CD14-positive monocyte (primary cell): ENCODE measurements around the gene BARHL1. TPM values are rescaled to one million over a fixed set of nuclear protein-coding genes. Genes with fewer than 3 reads are reported as not detected.

Experiments
- DNase-seq, 3 donors: peaks; one replicate each; pipeline ENCODE4 v3.0.0-alpha.2; 2011 to 2022
- H2AFZ ChIP-seq: 2 replicates; pipeline ENCODE4 v1.6.0; 2012; ENCODE audit warnings: mild to moderate bottlenecking, low read depth, low read length, inconsistent platforms; ENCODE audit not compliant: insufficient read depth, poor library complexity, severe bottlenecking
- H3K27ac ChIP-seq, 2 donors: 1 replicate in 1 of 2; 2 replicates in 1 of 2; pipeline ENCODE4 v1.5.1; 2012 to 2013; ENCODE audit warnings: low read length in 2 of 2, control low read depth in 1 of 2, inconsistent platforms in 1 of 2, low read depth in 1 of 2, mild to moderate bottlenecking in 1 of 2
- H3K27me3 ChIP-seq, 2 donors: one replicate each; pipeline versions ENCODE4 v1.6.0 to v1.6.1; 2011 to 2013; ENCODE audit warnings: low read length in 2 of 2; ENCODE audit not compliant: control insufficient read depth in 2 of 2, insufficient read depth in 2 of 2
- H3K36me3 ChIP-seq, 2 donors: replicated peaks in 1 of 2; 1 replicate in 1 of 2; 2 replicates in 1 of 2; pipeline versions ENCODE4 v1.5.1 to v1.6.1; 2012 to 2013; ENCODE audit warnings: low read length in 2 of 2, control low read depth in 1 of 2, inconsistent platforms in 1 of 2, mild to moderate bottlenecking in 1 of 2; ENCODE audit not compliant: insufficient read depth in 2 of 2, control insufficient read depth in 1 of 2
- H3K4me1 ChIP-seq, 2 donors: 1 replicate in 1 of 2; 2 replicates in 1 of 2; pipeline versions ENCODE4 v1.5.1 to v1.6.1; 2012 to 2013; ENCODE audit warnings: low read length in 2 of 2, control low read depth in 1 of 2, inconsistent platforms in 1 of 2, mild to moderate bottlenecking in 1 of 2, moderate library complexity in 1 of 2; ENCODE audit not compliant: insufficient read depth in 2 of 2, control insufficient read depth in 1 of 2
- H3K4me2 ChIP-seq: replicated peaks from 2 replicates; pipeline ENCODE3; 2012; ENCODE audit warnings: low read length, moderate library complexity, mild to moderate bottlenecking; ENCODE audit not compliant: poor library complexity, severe bottlenecking; ENCODE audit errors: extremely low read depth
- H3K4me3 ChIP-seq, 3 experiments: fragments of 200-600 bp in 1 of 3; sonication (generic) in 1 of 3; replicated peaks in 1 of 3; 1 replicate in 2 of 3; 2 replicates in 1 of 3; pipeline ENCODE4 v1.5.1; 2011 to 2013; ENCODE audit warnings: low read length in 3 of 3, mild to moderate bottlenecking in 3 of 3, control low read depth in 2 of 3, low read depth in 2 of 3, inconsistent platforms in 1 of 3, moderate library complexity in 1 of 3
- H3K79me2 ChIP-seq: 2 replicates; pipeline ENCODE4 v1.6.0; 2012; ENCODE audit warnings: mild to moderate bottlenecking, control low read depth, inconsistent platforms, low read length, moderate library complexity; ENCODE audit not compliant: insufficient read depth
- H3K9ac ChIP-seq: 2 replicates; pipeline ENCODE4 v1.6.0; 2017; ENCODE audit warnings: low read length, mild to moderate bottlenecking; ENCODE audit not compliant: insufficient read depth, poor library complexity, severe bottlenecking
- H3K9me3 ChIP-seq, 2 donors: replicated peaks in 1 of 2; 1 replicate in 1 of 2; 2 replicates in 1 of 2; pipeline versions ENCODE4 v1.5.1 to v1.6.1; 2012 to 2013; ENCODE audit warnings: low read length in 2 of 2, control low read depth in 1 of 2; ENCODE audit not compliant: control insufficient read depth in 1 of 2, insufficient read depth in 1 of 2
- H4K20me1 ChIP-seq: 2 replicates; pipeline ENCODE4 v1.6.0; 2012; ENCODE audit warnings: mild to moderate bottlenecking, low read length, control low read depth, moderate library complexity; ENCODE audit not compliant: insufficient read depth
- H3K27ac Mint-ChIP-seq, 7 donors: one replicate each; pipeline ENCODE4 v1.8.0; 2020; ENCODE audit warnings: mild to moderate bottlenecking in 7 of 7, mixed read lengths in 7 of 7, moderate library complexity in 6 of 7, inconsistent platforms in 2 of 7
- H3K27me3 Mint-ChIP-seq, 3 donors: one replicate each; pipeline ENCODE4 v1.8.0; 2021 to 2022; ENCODE audit warnings: low read depth in 3 of 3, mild to moderate bottlenecking in 3 of 3, mixed read lengths in 3 of 3, moderate library complexity in 3 of 3, inconsistent platforms in 1 of 3
- H3K36me3 Mint-ChIP-seq, 2 donors: one replicate each; pipeline ENCODE4 v1.8.0; 2020; ENCODE audit warnings: mixed read lengths in 2 of 2, inconsistent platforms in 1 of 2, mild to moderate bottlenecking in 1 of 2
- H3K4me1 Mint-ChIP-seq: one replicate; pipeline ENCODE4 v1.8.0; 2020; ENCODE audit warnings: mild to moderate bottlenecking, mixed read lengths
- H3K4me3 Mint-ChIP-seq, 2 donors: one replicate each; pipeline ENCODE4 v1.8.0; 2020; ENCODE audit warnings: mild to moderate bottlenecking in 2 of 2, mixed read lengths in 2 of 2, moderate library complexity in 1 of 2
- H3K9me3 Mint-ChIP-seq, 7 donors: one replicate each; pipeline ENCODE4 v1.8.0; 2020 to 2022; ENCODE audit warnings: mixed read lengths in 7 of 7, mild to moderate bottlenecking in 6 of 7, moderate library complexity in 6 of 7, inconsistent platforms in 2 of 7
- WGBS: methylation state at CpG from one replicate; pipeline ENCODE4 v1.1.5; 2013; ENCODE audit warnings: missing lambda C conversion rate; ENCODE audit not compliant: insufficient coverage; 5-methylcytosine and 5-hydroxymethylcytosine counted together
- intact Hi-C, 2 donors: fragments of 100-400 bp; cut with micrococcal nuclease; formaldehyde crosslinking; loops; one replicate each; pipeline versions ENCODE4 v1.15.0 to v1.15.1; 2023
- polyA plus RNA-seq, 3 donors: library from polyadenylated mRNA; depleted of rRNA in 1 of 3; unstranded in 2 of 3; stranded (reverse) in 1 of 3; fragments of 300-500 nt in 2 of 3; fragments of >200 nt in 1 of 3; fragmentation: Illumina TruSeq in 2 of 3; gene quantifications; 1 replicate in 2 of 3; 2 replicates in 1 of 3; pipeline ENCODE4 v1.2.3, GENCODE V29; 2012 to 2021
- TF ChIP-seq, protein P1 (sequence below): fragments of 200-600 bp; IDR thresholded peaks from one replicate; pipeline ENCODE4 v1.8.0; 2022; ENCODE audit warnings: antibody characterized with exemption, mild to moderate bottlenecking

BARHL1 gene
- polyA plus RNA-seq, 3 donors = not detected

DNA sequence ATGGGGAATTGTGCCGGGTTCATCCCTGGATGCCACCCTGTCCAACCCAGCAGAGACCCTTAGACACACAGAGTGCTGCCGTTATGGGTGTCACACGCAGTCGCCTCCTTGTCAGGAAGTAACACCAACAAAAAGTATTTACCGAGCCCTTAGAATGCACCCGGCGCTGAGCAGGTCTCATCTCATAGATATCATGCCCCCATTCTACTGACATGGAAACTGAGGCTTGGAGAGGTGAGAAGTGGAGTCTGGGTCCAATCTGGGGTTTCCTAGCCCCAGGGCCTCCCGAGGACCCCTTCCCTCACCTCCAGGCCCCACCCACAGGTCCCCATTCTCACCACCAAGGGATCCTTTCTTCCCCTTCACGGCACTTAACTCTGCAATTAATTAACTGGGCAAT is 36.8 kb upstream of the BARHL1 start:
- Histone ChIP-seq H3K27ac (no peak overlapping the region), H3K4me3 (no peak overlapping the region), H3K9me3 (no peaks in the 10 kb centered on the region), H3K79me2 (no peaks in the 10 kb centered on the region), H2AFZ (no peak overlapping the region), H3K36me3 (no peaks in the 10 kb centered on the region), H3K4me1 (no peaks in the 10 kb centered on the region), H3K27me3 (peaks cover 0 to 5% of the 10 kb centered on the region in 2 donors), H3K9ac (no peak overlapping the region), H3K4me2 (no peak overlapping the region), H4K20me1 (no peaks in the 10 kb centered on the region)
- Mint-ChIP-seq H3K27ac (no peak overlapping the region), H3K4me3 (peak overlapping the region in 1 of 2 donors; percentile 7), H3K27me3 (peaks cover 20 to 38% (median 24%) of the 10 kb centered on the region in 3 donors), H3K4me1 (peaks cover 2% of the 10 kb centered on the region), H3K36me3 (no peaks in the 10 kb centered on the region), H3K9me3 (peaks cover 0 to 2% (median 0%) of the 10 kb centered on the region in 7 donors)
- intact Hi-C loops = no loop called here
- DNase-seq = no peak
- TF ChIP-seq, protein P1, sequence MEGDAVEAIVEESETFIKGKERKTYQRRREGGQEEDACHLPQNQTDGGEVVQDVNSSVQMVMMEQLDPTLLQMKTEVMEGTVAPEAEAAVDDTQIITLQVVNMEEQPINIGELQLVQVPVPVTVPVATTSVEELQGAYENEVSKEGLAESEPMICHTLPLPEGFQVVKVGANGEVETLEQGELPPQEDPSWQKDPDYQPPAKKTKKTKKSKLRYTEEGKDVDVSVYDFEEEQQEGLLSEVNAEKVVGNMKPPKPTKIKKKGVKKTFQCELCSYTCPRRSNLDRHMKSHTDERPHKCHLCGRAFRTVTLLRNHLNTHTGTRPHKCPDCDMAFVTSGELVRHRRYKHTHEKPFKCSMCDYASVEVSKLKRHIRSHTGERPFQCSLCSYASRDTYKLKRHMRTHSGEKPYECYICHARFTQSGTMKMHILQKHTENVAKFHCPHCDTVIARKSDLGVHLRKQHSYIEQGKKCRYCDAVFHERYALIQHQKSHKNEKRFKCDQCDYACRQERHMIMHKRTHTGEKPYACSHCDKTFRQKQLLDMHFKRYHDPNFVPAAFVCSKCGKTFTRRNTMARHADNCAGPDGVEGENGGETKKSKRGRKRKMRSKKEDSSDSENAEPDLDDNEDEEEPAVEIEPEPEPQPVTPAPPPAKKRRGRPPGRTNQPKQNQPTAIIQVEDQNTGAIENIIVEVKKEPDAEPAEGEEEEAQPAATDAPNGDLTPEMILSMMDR = no peak
- WGBS = 77% methylated on average over 5 of the region's 9 CpGs

DNA sequence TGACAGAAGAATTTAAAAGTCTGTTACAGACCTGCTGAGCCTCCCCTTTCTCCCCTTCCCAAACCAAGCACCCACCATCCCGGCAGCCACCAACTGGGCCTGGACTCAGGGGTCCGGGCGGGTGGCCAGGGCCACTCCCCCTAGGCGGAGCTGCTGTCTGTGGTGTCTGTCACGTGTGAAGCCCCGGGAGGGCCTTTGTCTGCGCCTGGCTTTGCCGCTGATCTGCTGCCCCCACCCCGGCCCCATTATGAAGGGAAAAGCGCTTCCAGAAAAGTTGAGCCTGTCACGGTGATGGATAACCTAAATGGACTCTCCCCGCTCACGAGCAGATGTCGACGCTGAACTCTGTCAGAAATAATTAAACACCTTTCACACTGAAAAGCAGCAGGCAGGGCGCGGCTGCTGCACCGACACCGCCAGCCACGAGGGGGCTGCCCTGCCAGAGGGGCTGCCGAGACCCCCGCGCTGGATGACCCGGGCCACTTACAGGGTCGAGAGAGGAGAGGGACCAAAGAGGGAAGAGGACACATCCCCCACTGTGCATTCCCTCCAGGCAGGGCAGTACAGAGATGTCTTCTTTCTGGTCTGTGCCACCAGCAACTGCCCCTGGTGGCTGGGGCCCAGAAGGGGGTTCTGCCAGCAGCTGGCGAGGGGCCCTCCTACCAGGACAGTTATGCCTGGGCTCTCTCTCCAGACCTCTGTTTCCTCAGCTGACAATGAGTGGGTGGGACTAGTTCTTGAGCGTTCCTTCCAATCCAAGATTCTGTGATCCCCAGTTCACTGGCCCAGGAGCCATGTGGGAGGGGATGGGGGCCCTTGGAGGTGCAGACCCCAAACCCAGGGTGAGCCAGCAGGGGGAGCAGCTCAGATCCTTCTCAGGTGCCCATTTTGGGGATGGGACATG is 36.0 kb upstream of the BARHL1 start:
- intact Hi-C loops = no loop called here
- peaks cover 0 to 2% (median 0%) of the 10 kb centered on the region in 7 donors for H3K9me3 Mint-ChIP-seq
- H3K36me3 ChIP-seq = no peaks in the 10 kb centered on the region
- peaks cover 0 to 5% of the 10 kb centered on the region in 2 donors for H3K27me3 ChIP-seq
- H3K27ac ChIP-seq = no peak overlapping the region
- peaks cover 2% of the 10 kb centered on the region for H3K4me1 Mint-ChIP-seq
- H3K9me3 ChIP-seq = no peaks in the 10 kb centered on the region
- H3K4me3 Mint-ChIP-seq = no peak overlapping the region
- H3K36me3 Mint-ChIP-seq = no peaks in the 10 kb centered on the region
- H3K79me2 ChIP-seq = no peaks in the 10 kb centered on the region
- no peak overlapping the region for H3K4me2 ChIP-seq
- H3K4me1 ChIP-seq = no peaks in the 10 kb centered on the region
- TF ChIP-seq, protein P1 = peak; percentile 19
- no peak overlapping the region for H2AFZ ChIP-seq
- DNase-seq = no peak
- no peak overlapping the region for H3K4me3 ChIP-seq
- H3K27me3 Mint-ChIP-seq = peaks cover 21 to 39% (median 27%) of the 10 kb centered on the region in 3 donors
- H3K9ac ChIP-seq = no peak overlapping the region
- no peaks in the 10 kb centered on the region for H4K20me1 ChIP-seq
- WGBS = 7% methylated on average over 12 of the region's 27 CpGs
- no peak overlapping the region for H3K27ac Mint-ChIP-seq
